GM19463 (cell line): ENCODE measurements around the gene JOSD2.

Source experiments
- ATAC-seq: cut with Tn5 transposase; IDR thresholded peaks from one replicate; pipeline ENCODE4 v1.9.1; 2021; ENCODE audit warnings: mild to moderate bottlenecking, moderate library complexity; ENCODE audit not compliant: unreplicated experiment

Gene JOSD2

DNA sequence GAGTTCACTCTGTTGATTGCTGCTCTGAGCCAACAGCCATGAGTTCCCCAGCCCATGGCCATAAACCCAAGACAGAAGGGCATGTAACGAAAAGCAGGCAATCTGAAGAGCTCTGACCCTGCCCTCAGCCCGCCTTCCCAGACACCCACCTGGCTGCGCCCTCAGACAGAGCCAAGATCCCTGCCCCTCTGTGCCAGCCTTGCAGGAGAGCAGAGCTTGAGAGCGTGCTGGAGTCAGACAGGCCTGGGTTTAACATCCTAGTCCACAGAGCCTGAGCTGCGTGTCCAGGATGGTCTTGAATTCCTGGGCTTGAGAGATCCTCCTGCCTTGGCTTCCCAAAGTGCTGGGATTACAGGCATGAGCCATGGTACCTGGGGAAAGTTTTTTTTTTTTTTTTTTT lies 53.7 kb downstream of the JOSD2 start:
- no peak for ATAC-seq
